Activated T-cell treated with anti-CD3 and anti-CD28 coated beads for 1 hour (primary cell): ENCODE measurements around the gene STOM.

Experiments
- DNase-seq: peaks from one replicate; pipeline ENCODE4 v3.0.0-alpha.2; 2020; ENCODE audit warnings: low read depth

Gene STOM

GRCh38 chr9:121371495-121372061 is 1.5 kb upstream of the STOM start:
- no peak for DNase-seq

GRCh38 chr9:121368745-121369144 is 1.3 kb downstream of the STOM start:
- no peak for DNase-seq

- no peak for DNase-seq
Measured at GRCh38 chr9:121368138-121368522, 1.9 kb downstream of the STOM start.

- no peak for DNase-seq
Measured at GRCh38 chr9:121367306-121368137, 2.5 kb downstream of the STOM start.

- no peak for DNase-seq
Measured at GRCh38 chr9:121366611-121367192, 3.3 kb downstream of the STOM start.

GRCh38 chr9:121365564-121365963 is 4.5 kb downstream of the STOM start:
- DNase-seq, result no peak

- no peak for DNase-seq
Measured at GRCh38 chr9:121364886-121365285, 5.2 kb downstream of the STOM start.

- no peak for DNase-seq
Measured at GRCh38 chr9:121364077-121364476, 6.0 kb downstream of the STOM start.

GRCh38 chr9:121363622-121363961 is 6.5 kb downstream of the STOM start:
- DNase-seq, result no peak

GRCh38 chr9:121362813-121363621 is 7.0 kb downstream of the STOM start:
- DNase-seq, result no peak

- DNase-seq, result no peak
Measured at GRCh38 chr9:121360601-121361374, 9.3 kb downstream of the STOM start.

- DNase-seq, result no peak
Measured at GRCh38 chr9:121359351-121360294, 10.4 kb downstream of the STOM start.

GRCh38 chr9:121358751-121359150 is 11.3 kb downstream of the STOM start:
- DNase-seq, result no peak

- DNase-seq, result no peak
Measured at GRCh38 chr9:121357011-121357410, 13.0 kb downstream of the STOM start.

GRCh38 chr9:121354762-121355161 is 15.3 kb downstream of the STOM start:
- DNase-seq, result no peak

- DNase-seq, result no peak
Measured at GRCh38 chr9:121354141-121354540, 15.9 kb downstream of the STOM start.

GRCh38 chr9:121353241-121354061 is 16.6 kb downstream of the STOM start:
- no peak for DNase-seq

GRCh38 chr9:121350993-121351561 is 19.0 kb downstream of the STOM start:
- no peak for DNase-seq

- DNase-seq, result no peak
Measured at GRCh38 chr9:121350036-121350435, 20.0 kb downstream of the STOM start.

- DNase-seq, result no peak
Measured at GRCh38 chr9:121349009-121349408, 21.0 kb downstream of the STOM start.
